ENCODE data around the gene PAXX.

The PAXX gene, protein sequence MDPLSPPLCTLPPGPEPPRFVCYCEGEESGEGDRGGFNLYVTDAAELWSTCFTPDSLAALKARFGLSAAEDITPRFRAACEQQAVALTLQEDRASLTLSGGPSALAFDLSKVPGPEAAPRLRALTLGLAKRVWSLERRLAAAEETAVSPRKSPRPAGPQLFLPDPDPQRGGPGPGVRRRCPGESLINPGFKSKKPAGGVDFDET

GRCh38 chr9:136991993-136992818 lies at the start of gene PAXX:
Gene PAXX, plus strand, starts transcription at chr9:136992422. Its CDS starts 22 bp downstream, at chr9:136992444.
- TF ChIP-seq, protein P1, sequence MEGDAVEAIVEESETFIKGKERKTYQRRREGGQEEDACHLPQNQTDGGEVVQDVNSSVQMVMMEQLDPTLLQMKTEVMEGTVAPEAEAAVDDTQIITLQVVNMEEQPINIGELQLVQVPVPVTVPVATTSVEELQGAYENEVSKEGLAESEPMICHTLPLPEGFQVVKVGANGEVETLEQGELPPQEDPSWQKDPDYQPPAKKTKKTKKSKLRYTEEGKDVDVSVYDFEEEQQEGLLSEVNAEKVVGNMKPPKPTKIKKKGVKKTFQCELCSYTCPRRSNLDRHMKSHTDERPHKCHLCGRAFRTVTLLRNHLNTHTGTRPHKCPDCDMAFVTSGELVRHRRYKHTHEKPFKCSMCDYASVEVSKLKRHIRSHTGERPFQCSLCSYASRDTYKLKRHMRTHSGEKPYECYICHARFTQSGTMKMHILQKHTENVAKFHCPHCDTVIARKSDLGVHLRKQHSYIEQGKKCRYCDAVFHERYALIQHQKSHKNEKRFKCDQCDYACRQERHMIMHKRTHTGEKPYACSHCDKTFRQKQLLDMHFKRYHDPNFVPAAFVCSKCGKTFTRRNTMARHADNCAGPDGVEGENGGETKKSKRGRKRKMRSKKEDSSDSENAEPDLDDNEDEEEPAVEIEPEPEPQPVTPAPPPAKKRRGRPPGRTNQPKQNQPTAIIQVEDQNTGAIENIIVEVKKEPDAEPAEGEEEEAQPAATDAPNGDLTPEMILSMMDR (IDR thresholded peaks at IDR 0.05; ENCODE audit: low read depth, low read length): no peak
- peak; percentile 69 for TF ChIP-seq POLR2A (IDR thresholded peaks at IDR 0.05; ENCODE audit: extremely low read depth, insufficient read length)
- peak; percentile 68 for TF ChIP-seq MAX (IDR thresholded peaks at IDR 0.05; ENCODE audit: low read depth, low read length)
- DNase-seq (ENCODE audit: low read depth): peak; percentile 89
- H3K4me3 ChIP-seq (ENCODE audit: low read depth, low read length): peak within 1 kb of the TSS; percentile 79

GRCh38 chr9:136942881-136943230 lies 49.4 kb upstream of the PAXX start:
- peak overlapping the region; percentile 69 for H3K4me3 ChIP-seq (ENCODE audit: low read depth, low read length)
- DNase-seq (ENCODE audit: low read depth): no peak
- no peak for TF ChIP-seq MAX (IDR thresholded peaks at IDR 0.05; ENCODE audit: low read depth, low read length)
- no peak for TF ChIP-seq POLR2A (IDR thresholded peaks at IDR 0.05; ENCODE audit: extremely low read depth, insufficient read length)
- TF ChIP-seq, protein P1 (IDR thresholded peaks at IDR 0.05; ENCODE audit: low read depth, low read length): no peak
- no peak for TF ChIP-seq MYC (IDR thresholded peaks at IDR 0.05; ENCODE audit: low read depth, low read length)

GRCh38 chr9:136943291-136944211 lies 48.7 kb upstream of the PAXX start:
- H3K4me3 ChIP-seq (ENCODE audit: low read depth, low read length): peak overlapping the region; percentile 69
- TF ChIP-seq POLR2A (IDR thresholded peaks at IDR 0.05; ENCODE audit: extremely low read depth, insufficient read length): no peak
- peak; percentile 63 for DNase-seq (ENCODE audit: low read depth)

GRCh38 chr9:136944212-136944518 lies 48.1 kb upstream of the PAXX start:
- H3K4me3 ChIP-seq (ENCODE audit: low read depth, low read length): peak overlapping the region; percentile 69
- DNase-seq (ENCODE audit: low read depth): no peak
- TF ChIP-seq MAX (IDR thresholded peaks at IDR 0.05; ENCODE audit: low read depth, low read length) (no peak; the same call in 1 of the 2 replicates), POLR2A (IDR thresholded peaks at IDR 0.05; ENCODE audit: extremely low read depth, insufficient read length) (no peak), MYC (IDR thresholded peaks at IDR 0.05; ENCODE audit: low read depth, low read length) (no peak)
- TF ChIP-seq, protein P1 (IDR thresholded peaks at IDR 0.05; ENCODE audit: low read depth, low read length): no peak

DNA sequence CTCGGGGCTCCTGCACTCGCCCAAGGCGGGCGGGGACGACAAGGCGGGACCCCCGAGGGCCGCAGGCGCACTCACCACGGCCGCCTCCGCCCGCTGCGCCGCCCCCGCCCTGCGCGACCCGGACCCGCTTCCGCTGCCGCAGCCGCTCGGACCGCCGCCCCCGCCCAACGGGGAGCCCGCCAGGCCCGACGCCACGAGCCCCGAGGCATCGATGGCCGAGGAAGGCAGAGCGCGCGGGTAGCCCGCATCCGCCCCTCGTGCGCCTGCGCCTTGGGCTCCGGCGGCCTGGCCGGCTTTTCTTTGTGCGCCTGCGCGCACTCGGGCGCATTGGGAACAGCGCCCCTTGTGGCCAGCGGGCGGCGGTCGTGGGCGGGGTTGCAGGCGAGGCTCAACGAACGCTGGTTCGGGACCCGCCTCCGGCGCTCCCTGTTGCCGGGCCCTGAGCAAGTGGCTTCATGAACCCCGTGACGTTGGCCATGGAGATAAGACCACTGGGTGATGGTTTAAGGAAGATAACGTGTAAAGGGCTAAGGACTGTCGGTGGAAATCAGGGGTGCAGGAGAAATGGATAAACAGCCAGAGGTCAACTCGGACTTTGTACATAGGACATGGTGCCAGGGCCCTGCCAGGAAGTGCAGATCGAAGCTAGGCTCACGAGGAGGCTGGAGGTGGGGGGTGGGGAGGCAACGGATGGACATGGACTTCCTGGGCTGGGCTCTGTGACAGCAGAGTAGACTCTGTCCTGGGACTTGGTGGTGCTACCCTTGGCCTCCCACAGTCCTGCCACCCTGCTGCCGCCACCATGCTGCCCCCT lies 47.5 kb upstream of the PAXX start, which contains the start of the genes C8G and FBXW5:
TSS of gene C8G (plus strand) at position 725 of the 814 bp plus-strand sequence. CDS start at position 803, 78 bp downstream.
TSS of gene FBXW5 (minus strand) at position 220 of the 814 bp plus-strand sequence. CDS start 655 bp downstream, outside the sequence.
- TF ChIP-seq MAX (IDR thresholded peaks at IDR 0.05; ENCODE audit: low read depth, low read length): peak; percentile 70
- TF ChIP-seq POLR2A (IDR thresholded peaks at IDR 0.05; ENCODE audit: extremely low read depth, insufficient read length): peak; percentile 55
- TF ChIP-seq, protein P1 (IDR thresholded peaks at IDR 0.05; ENCODE audit: low read depth, low read length): peak; percentile 69
- peak; percentile 67 for TF ChIP-seq MYC (IDR thresholded peaks at IDR 0.05; ENCODE audit: low read depth, low read length)
- H3K4me3 ChIP-seq (ENCODE audit: low read depth, low read length): peak within 1 kb of the TSS; percentile 69
- DNase-seq (ENCODE audit: low read depth): peak; percentile 94
